Common myeloid progenitor, CD34-positive (primary cell): ENCODE measurements around the gene METTL24.

Source experiments
- CTCF ChIA-PET: fragments of 350-600 bp; sonication (Branson Sonifier 250); formaldehyde crosslinking; loops from one replicate; lab custom pipeline; 2021; ENCODE audit warnings: antibody characterized with exemption; lab: Charles Lee
- POLR2A ChIA-PET: fragments of 350-600 bp; sonication (Branson Sonifier 250); formaldehyde crosslinking; loops from one replicate; lab custom pipeline; 2021; ENCODE audit warnings: antibody characterized with exemption; lab: Charles Lee
- DNase-seq, 3 donors: peaks; one replicate each; pipeline versions ENCODE4 v3.0.0 to v3.0.0-alpha.2; 2013
- H3K27ac ChIP-seq, 2 experiments: 1 replicate in 1 of 2; 2 replicates in 1 of 2; pipeline ENCODE4 v1.7.0; 2013; ENCODE audit warnings: inconsistent platforms in 2 of 2, low read length in 2 of 2, mild to moderate bottlenecking in 2 of 2, low read depth in 1 of 2, moderate library complexity in 1 of 2; ENCODE audit not compliant: severe bottlenecking in 2 of 2, insufficient read depth in 1 of 2, poor library complexity in 1 of 2
- H3K27me3 ChIP-seq, 5 experiments: replicated peaks in 2 of 5; 1 replicate in 3 of 5; 2 replicates in 2 of 5; pipeline versions ENCODE4 v1.6.1 to v1.7.0; 2013; ENCODE audit warnings: low read length in 4 of 5, mild to moderate bottlenecking in 2 of 5, moderate library complexity in 2 of 5, inconsistent platforms in 1 of 5; ENCODE audit not compliant: insufficient read depth in 5 of 5, control insufficient read depth in 4 of 5
- H3K36me3 ChIP-seq, 4 experiments: 1 replicate in 2 of 4; 2 replicates in 2 of 4; pipeline versions ENCODE4 v1.6.1 to v1.7.0; 2013; ENCODE audit warnings: low read length in 3 of 4, control low read depth in 1 of 4, mild to moderate bottlenecking in 1 of 4; ENCODE audit not compliant: control insufficient read depth in 4 of 4, insufficient read depth in 4 of 4
- H3K4me1 ChIP-seq, 4 experiments: 1 replicate in 3 of 4; 2 replicates in 1 of 4; pipeline versions ENCODE4 v1.6.1 to v1.7.1; 2013; ENCODE audit warnings: low read length in 3 of 4, mild to moderate bottlenecking in 3 of 4, control low read depth in 1 of 4, inconsistent platforms in 1 of 4, moderate library complexity in 1 of 4; ENCODE audit not compliant: control insufficient read depth in 4 of 4, insufficient read depth in 4 of 4; ENCODE audit errors: control extremely low read depth in 1 of 4
- H3K4me3 ChIP-seq, 7 experiments: 1 replicate in 4 of 7; 2 replicates in 3 of 7; pipeline versions ENCODE4 v1.5.1 to v1.7.0; 2013; ENCODE audit warnings: mild to moderate bottlenecking in 7 of 7, low read length in 6 of 7, moderate library complexity in 6 of 7, inconsistent platforms in 2 of 7, low read depth in 2 of 7, control low read depth in 1 of 7; ENCODE audit not compliant: insufficient read depth in 4 of 7, control insufficient read depth in 1 of 7; ENCODE audit errors: extremely low read depth in 1 of 7
- H3K9me3 ChIP-seq, 5 experiments: 1 replicate in 4 of 5; 2 replicates in 1 of 5; pipeline versions ENCODE4 v1.6.1 to v1.7.1; 2013; ENCODE audit warnings: low read length in 4 of 5, mild to moderate bottlenecking in 2 of 5, inconsistent platforms in 1 of 5, low read depth in 1 of 5, moderate library complexity in 1 of 5; ENCODE audit not compliant: control insufficient read depth in 4 of 5, insufficient read depth in 2 of 5; ENCODE audit errors: control extremely low read depth in 1 of 5
- WGBS: methylation state at CpG from one replicate; pipeline ENCODE4 v1.1.5; 2013; ENCODE audit not compliant: insufficient coverage; 5-methylcytosine and 5-hydroxymethylcytosine counted together

The METTL24 gene

DNA sequence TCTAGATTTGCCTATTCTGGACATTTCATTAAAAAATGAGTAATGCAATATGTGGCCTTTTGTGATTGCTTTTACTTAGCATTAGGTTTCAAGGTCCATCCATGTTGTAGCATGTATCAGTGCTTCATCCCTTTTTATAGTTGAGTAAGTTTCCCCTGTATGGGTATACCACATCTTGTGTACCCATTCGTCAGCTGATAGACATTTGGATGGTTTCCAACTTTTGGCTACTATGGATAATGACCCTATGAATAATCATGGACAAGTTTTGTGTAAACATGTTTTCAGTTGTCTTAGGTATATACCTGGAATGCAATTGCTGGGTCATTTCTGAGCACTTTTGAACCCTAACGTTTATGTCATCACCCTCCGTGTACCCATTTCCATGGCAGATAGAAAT, 15.4 kb downstream of the METTL24 start:
- no peaks in the 10 kb centered on the region for H3K27me3 ChIP-seq
- no peak for DNase-seq
- WGBS: 95% methylated on average over 3 of the region's 3 CpGs
- POLR2A ChIA-PET: no interaction called here
- no peaks in the 10 kb centered on the region for H3K9me3 ChIP-seq
- CTCF ChIA-PET: interaction anchor here (1.3 to 1.9 kb wide), 5 partner anchors 10 to 60 kb away, joined by 3 to 5 read pairs (median 4); no protein-coding TSS in a partner anchor
- no peak overlapping the region for H3K4me3 ChIP-seq
- no peak overlapping the region for H3K27ac ChIP-seq
- H3K36me3 ChIP-seq: no peaks in the 10 kb centered on the region
- H3K4me1 ChIP-seq: peaks cover 0 to 8% (median 0%) of the 10 kb centered on the region in 4 experiments

- Histone ChIP-seq H3K36me3 (no peaks in the 10 kb centered on the region), H3K27ac (no peak overlapping the region), H3K4me1 (peaks cover 0 to 8% (median 0%) of the 10 kb centered on the region in 4 experiments), H3K9me3 (no peaks in the 10 kb centered on the region), H3K4me3 (no peak overlapping the region), H3K27me3 (no peaks in the 10 kb centered on the region)
- DNase-seq: peak; percentile 24 to 32 (median 25)
- POLR2A ChIA-PET: no interaction called here
- CTCF ChIA-PET: interaction anchor here (1.0 to 1.9 kb wide), 7 partner anchors 11 to 59 kb away, joined by 3 to 5 read pairs (median 4); no protein-coding TSS in a partner anchor
- 96% methylated on average over 8 of the region's 10 CpGs for WGBS
Measured at GRCh38 chr6:110341663-110342596, 16.2 kb downstream of the METTL24 start.

DNA sequence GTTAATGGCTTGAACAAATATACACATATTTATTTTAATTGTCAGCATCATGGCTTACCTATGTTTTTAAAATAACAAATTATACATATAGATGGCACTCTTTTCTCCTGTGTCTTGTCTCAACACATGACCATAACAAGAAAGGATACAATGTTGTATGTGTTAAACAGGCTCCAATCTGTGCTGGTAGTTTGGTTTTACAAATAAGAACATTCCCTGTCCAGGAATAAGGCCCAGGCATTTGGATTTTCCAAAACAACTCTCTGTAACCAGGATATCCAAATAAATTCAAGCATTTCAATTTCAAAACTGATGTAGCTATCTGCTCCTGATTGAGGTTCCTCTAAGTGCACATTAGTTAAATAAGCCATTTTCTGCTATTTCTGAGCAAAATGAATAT, 17.1 kb downstream of the METTL24 start:
- ChIA-PET CTCF (interaction anchor here (1.0 to 1.9 kb wide), 3 partner anchors 12 to 24 kb away, joined by 3 to 4 read pairs (median 4); no protein-coding TSS in a partner anchor), POLR2A (no interaction called here)
- H3K36me3 ChIP-seq: no peaks in the 10 kb centered on the region
- no peak overlapping the region for H3K27ac ChIP-seq
- peaks cover 0 to 8% (median 0%) of the 10 kb centered on the region in 4 experiments for H3K4me1 ChIP-seq
- no peak overlapping the region for H3K4me3 ChIP-seq
- H3K9me3 ChIP-seq: no peaks in the 10 kb centered on the region
- no peak for DNase-seq
- no peaks in the 10 kb centered on the region for H3K27me3 ChIP-seq

DNA sequence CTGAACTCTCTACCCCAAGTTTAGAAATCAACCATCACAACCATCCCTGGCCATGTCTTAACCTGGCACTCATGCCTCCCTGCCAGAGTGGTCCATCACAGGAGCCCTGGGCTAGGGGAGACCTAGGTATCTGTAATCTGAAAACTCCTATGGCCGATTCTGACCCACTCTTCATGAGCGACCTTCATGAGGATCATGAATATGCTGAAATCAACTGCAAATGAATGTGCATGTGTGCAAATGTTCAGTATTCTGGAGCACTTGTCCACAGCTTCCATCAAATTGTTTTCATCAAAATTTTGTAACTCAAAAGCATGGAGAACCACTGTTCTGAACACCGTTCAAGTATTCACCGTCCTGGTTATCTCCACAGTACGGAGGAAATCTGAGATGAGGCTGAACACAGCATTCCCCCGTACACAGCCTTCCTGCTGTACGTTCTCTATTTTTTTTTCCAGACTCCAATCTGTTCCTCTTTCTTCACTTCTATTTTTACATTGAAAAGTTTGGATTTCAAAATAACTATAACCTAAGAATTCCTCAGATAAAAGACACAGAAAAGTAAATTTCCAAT, 17.7 kb downstream of the METTL24 start:
- WGBS: 10% methylated on average over 4 of the region's 7 CpGs

DNA sequence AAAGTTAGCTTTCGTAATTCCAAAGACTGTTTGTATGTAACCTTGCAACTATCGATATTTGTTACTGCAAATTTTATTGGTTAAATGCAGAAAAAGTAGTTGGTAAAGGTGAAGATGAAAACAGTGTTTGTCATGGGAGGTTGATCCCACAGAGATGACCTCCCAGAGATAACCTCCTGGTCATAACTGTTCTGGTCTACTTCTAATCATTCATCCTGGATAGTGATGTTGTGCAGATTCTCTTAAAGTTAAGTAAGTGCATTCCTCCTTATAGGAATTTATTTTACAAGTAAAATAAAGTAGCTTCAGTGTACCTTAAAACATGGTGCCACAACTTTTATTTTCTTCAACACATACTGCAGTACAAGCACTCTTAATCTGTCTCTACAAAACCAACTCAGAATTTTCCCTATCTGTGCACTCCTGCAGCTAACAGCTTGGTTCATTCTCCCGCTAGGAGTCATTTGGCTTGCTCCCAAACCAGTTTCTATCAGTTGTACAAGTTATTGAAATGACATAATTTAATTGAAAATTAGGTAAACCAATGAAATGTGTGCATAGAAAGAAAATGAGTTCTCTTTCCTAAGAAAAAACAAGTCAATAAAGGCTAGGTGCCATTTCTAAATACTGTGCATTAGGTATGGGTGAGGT, 19.2 kb downstream of the METTL24 start:
- ChIA-PET POLR2A (interaction anchor here (0.7 kb wide), 1 partner anchor 54 kb away, joined by 3 read pairs; no protein-coding TSS in a partner anchor), CTCF (interaction anchor here (0.8 to 1.6 kb wide), 3 partner anchors 8 to 51 kb away, joined by 3 to 4 read pairs (median 4); no protein-coding TSS in a partner anchor)
- no peaks in the 10 kb centered on the region for H3K27me3 ChIP-seq
- DNase-seq: no peak
- H3K27ac ChIP-seq: no peak overlapping the region
- no peaks in the 10 kb centered on the region for H3K9me3 ChIP-seq
- 100% methylated on average over 2 of the region's 3 CpGs for WGBS
- no peak overlapping the region for H3K4me3 ChIP-seq
- no peaks in the 10 kb centered on the region for H3K36me3 ChIP-seq
- H3K4me1 ChIP-seq: peaks cover 0 to 9% (median 1%) of the 10 kb centered on the region in 4 experiments

More for the DNA sequence above, 17.7 kb downstream of the METTL24 start:
- peaks cover 0 to 8% (median 0%) of the 10 kb centered on the region in 4 experiments for H3K4me1 ChIP-seq
- H3K36me3 ChIP-seq: no peaks in the 10 kb centered on the region
- H3K4me3 ChIP-seq: no peak overlapping the region
- no peak for DNase-seq
- H3K27ac ChIP-seq: no peak overlapping the region
- CTCF ChIA-PET: interaction anchor here (1.6 kb wide), 1 partner anchor 49 kb away, joined by 4 read pairs; no protein-coding TSS in a partner anchor
- POLR2A ChIA-PET: no interaction called here
- no peaks in the 10 kb centered on the region for H3K9me3 ChIP-seq
- no peaks in the 10 kb centered on the region for H3K27me3 ChIP-seq

DNA sequence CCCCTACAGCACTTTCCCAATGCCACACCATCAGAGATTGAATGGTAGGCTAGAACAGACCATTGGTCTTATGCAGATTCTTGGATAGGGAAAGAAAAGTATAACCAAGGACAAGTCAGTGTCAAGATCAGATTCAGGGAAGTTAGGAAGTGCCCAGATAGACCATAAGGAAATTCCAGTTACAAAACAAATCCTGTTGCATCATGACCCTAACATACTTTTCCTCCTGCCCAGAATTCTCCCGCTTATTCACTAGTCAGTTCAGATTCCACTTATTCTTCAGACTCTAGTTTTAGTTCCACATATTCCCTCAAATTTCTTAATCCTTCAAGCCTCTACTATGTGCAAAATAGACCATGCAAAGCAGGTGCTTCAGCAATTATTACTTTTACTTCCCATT, 20.7 kb downstream of the METTL24 start:
- Histone ChIP-seq H3K4me1 (peaks cover 0 to 5% (median 1%) of the 10 kb centered on the region in 4 experiments), H3K27ac (no peak overlapping the region), H3K36me3 (no peaks in the 10 kb centered on the region), H3K4me3 (no peak overlapping the region), H3K9me3 (no peaks in the 10 kb centered on the region), H3K27me3 (no peaks in the 10 kb centered on the region)
- 95% methylated on average over 1 of the region's 1 CpG for WGBS
- no peak for DNase-seq
- ChIA-PET POLR2A (no interaction called here), CTCF (no interaction called here)
